GM12878 (cell line): Measurements from ENCODE around the gene MEX3C.

Experiments used
- CREB1 ChIP-seq: IDR thresholded peaks from 2 replicates; pipeline ENCODE4 v1.6.1; 2012; ENCODE audit warnings: low read depth, mild to moderate bottlenecking, inconsistent platforms
- POLR2A ChIP-seq: IDR thresholded peaks from 2 replicates; pipeline ENCODE4 v1.6.1; 2011; ENCODE audit warnings: low read depth, mild to moderate bottlenecking, low read length
- SIX5 ChIP-seq: IDR thresholded peaks from 2 replicates; pipeline ENCODE4 v1.6.1; 2011; ENCODE audit warnings: mild to moderate bottlenecking, low read depth, low read length, moderate library complexity; ENCODE audit not compliant: severe bottlenecking
- TAF1 ChIP-seq: IDR thresholded peaks from 2 replicates; pipeline ENCODE4 v1.6.1; 2011; ENCODE audit warnings: mild to moderate bottlenecking, low read depth, low read length, borderline replicate concordance

GRCh38 chr18:51138936-51139335 is 58.5 kb downstream of the MEX3C start:
- TF ChIP-seq TAF1 = no peak
- TF ChIP-seq SIX5 = no peak
- no peak for TF ChIP-seq CREB1
- TF ChIP-seq POLR2A = no peak
